Caco-2 (cell line): ENCODE data around the gene OTOG. TPM values are rescaled to one million over a fixed set of nuclear protein-coding genes. Genes with fewer than 3 reads are reported as not detected.

Source experiments
- BruUV-seq: library from RNA; stranded (reverse); fragments of 400-500 nt; replicated peaks from 2 replicates; lab custom pipeline; 2021; lab: Mats Ljungman, UMichigan
- CTCF ChIA-PET: fragments of 300-600 bp; sonication (Branson Sonifier 250); formaldehyde crosslinking; loops from one replicate; lab custom pipeline; 2022; ENCODE audit warnings: antibody characterized with exemption; lab: Charles Lee
- POLR2A ChIA-PET: fragments of 300-600 bp; sonication (Branson Sonifier 250); formaldehyde crosslinking; loops from one replicate; lab custom pipeline; 2022; ENCODE audit warnings: antibody characterized with exemption; lab: Charles Lee
- DNase-seq, 2 experiments: peaks; one replicate each; pipeline versions ENCODE4 v3.0.0 to v3.0.0-alpha.2; 2020 to 2022
- H3K27me3 ChIP-seq: replicated peaks from 2 replicates; pipeline ENCODE4 v1.6.0; 2011; ENCODE audit warnings: low read length; ENCODE audit not compliant: control insufficient read depth, insufficient read depth
- H3K36me3 ChIP-seq: 2 replicates; pipeline ENCODE4 v1.5.1; 2011; ENCODE audit warnings: low read length; ENCODE audit not compliant: control insufficient read depth, insufficient read depth
- H3K4me1 ChIP-seq: fragments of 250-450 bp; sonication (Bioruptor Pico); 2 replicates; pipeline ENCODE4 v1.5.1; 2020; ENCODE audit warnings: mild to moderate bottlenecking
- H3K4me3 ChIP-seq: 2 replicates; pipeline ENCODE4 v1.5.1; 2011; ENCODE audit warnings: low read depth, mild to moderate bottlenecking, control low read depth, low read length
- H3K9me3 ChIP-seq: fragments of 250-450 bp; sonication (Bioruptor Pico); 2 replicates; pipeline ENCODE4 v1.5.1; 2020; ENCODE audit warnings: mild to moderate bottlenecking, moderate library complexity
- H3K27ac Mint-ChIP-seq: one replicate; pipeline ENCODE4 v1.8.0; 2022; ENCODE audit warnings: mixed read lengths; ENCODE audit not compliant: unreplicated experiment
- H3K27me3 Mint-ChIP-seq: one replicate; pipeline ENCODE4 v1.8.0; 2022; ENCODE audit warnings: mixed read lengths; ENCODE audit not compliant: insufficient read depth, unreplicated experiment
- H3K36me3 Mint-ChIP-seq: one replicate; pipeline ENCODE4 v1.8.0; 2022; ENCODE audit warnings: mild to moderate bottlenecking, mixed read lengths; ENCODE audit not compliant: insufficient read depth, unreplicated experiment
- H3K4me1 Mint-ChIP-seq: one replicate; pipeline ENCODE4 v1.8.0; 2022; ENCODE audit warnings: low read depth, mixed read lengths; ENCODE audit not compliant: unreplicated experiment
- H3K4me3 Mint-ChIP-seq: one replicate; pipeline ENCODE4 v1.8.0; 2022; ENCODE audit warnings: mild to moderate bottlenecking, moderate library complexity, mixed read lengths; ENCODE audit not compliant: unreplicated experiment
- H3K9me3 Mint-ChIP-seq: one replicate; pipeline ENCODE4 v1.8.0; 2022; ENCODE audit warnings: mixed read lengths; ENCODE audit not compliant: unreplicated experiment
- CTCF ChIP-seq, 2 experiments: fragments of 200-600 bp in 1 of 2; IDR thresholded peaks; 1 replicate in 1 of 2; 2 replicates in 1 of 2; pipeline versions ENCODE4 v1.5.1 to v1.8.0; 2011 to 2022; ENCODE audit warnings: antibody characterized with exemption in 1 of 2, control low read depth in 1 of 2, inconsistent platforms in 1 of 2, low read depth in 1 of 2, low read length in 1 of 2, mild to moderate bottlenecking in 1 of 2, moderate library complexity in 1 of 2; ENCODE audit not compliant: insufficient read depth in 1 of 2, severe bottlenecking in 1 of 2, unreplicated experiment in 1 of 2
- intact Hi-C: fragments of 100-400 bp; cut with micrococcal nuclease; formaldehyde crosslinking; loops from one replicate; pipeline ENCODE4 v1.10.0; 2022; ENCODE audit not compliant: unreplicated experiment
- total RNA-seq: library from RNA; stranded (reverse); gene quantifications from 2 replicates; pipeline ENCODE4 v1.2.3, GENCODE V29; 2022

OTOG gene
- total RNA-seq, 1 experiment from 2014 or later = 0.95 TPM

- H3K9me3 Mint-ChIP-seq = peaks cover 13% of the 10 kb centered on the region
- TF ChIP-seq CTCF (IDR thresholded peaks at IDR 0.05; ENCODE audit: insufficient read depth in 1 of 2, low read depth in 1 of 2, low read length in 1 of 2, severe bottlenecking in 1 of 2, unreplicated experiment in 1 of 2) = no peak
- Histone ChIP-seq H3K4me3 (no peak overlapping the region), H3K4me1 (no peaks in the 10 kb centered on the region), H3K36me3 (no peaks in the 10 kb centered on the region), H3K9me3 (peaks cover 3% of the 10 kb centered on the region; the same call in 1 of the 2 replicates), H3K27me3 (no peaks in the 10 kb centered on the region)
- no peaks in the 10 kb centered on the region for H3K4me1 Mint-ChIP-seq
- no peak overlapping the region for H3K27ac Mint-ChIP-seq
- DNase-seq = no peak
- H3K4me3 Mint-ChIP-seq = no peak overlapping the region
- BruUV-seq = no TSS peak
- CTCF ChIA-PET = interaction anchor here (1.0 kb wide), 1 partner anchor 79 kb away, joined by 3 read pairs; no protein-coding TSS in a partner anchor
- H3K27me3 Mint-ChIP-seq = peaks cover 26% of the 10 kb centered on the region
- intact Hi-C loops = no loop called here
- POLR2A ChIA-PET = no interaction called here
- H3K36me3 Mint-ChIP-seq = no peaks in the 10 kb centered on the region
Measured at GRCh38 chr11:17651681-17652080, 104.6 kb downstream of the OTOG start.

- H3K9me3 Mint-ChIP-seq = peaks cover 13% of the 10 kb centered on the region
- Histone ChIP-seq H3K36me3 (no peaks in the 10 kb centered on the region), H3K27me3 (no peaks in the 10 kb centered on the region), H3K4me3 (no peak overlapping the region), H3K9me3 (peaks cover 3% of the 10 kb centered on the region; the same call in 1 of the 2 replicates), H3K4me1 (no peaks in the 10 kb centered on the region)
- no peak for TF ChIP-seq CTCF (IDR thresholded peaks at IDR 0.05; ENCODE audit: insufficient read depth in 1 of 2, low read depth in 1 of 2, low read length in 1 of 2, severe bottlenecking in 1 of 2, unreplicated experiment in 1 of 2)
- DNase-seq = no peak
- no peaks in the 10 kb centered on the region for H3K36me3 Mint-ChIP-seq
- ChIA-PET CTCF (interaction anchor here (1.0 kb wide), 1 partner anchor 78 kb away, joined by 3 read pairs; no protein-coding TSS in a partner anchor), POLR2A (no interaction called here)
- intact Hi-C loops = no loop called here
- H3K27me3 Mint-ChIP-seq = peaks cover 22% of the 10 kb centered on the region
- no peak overlapping the region for H3K27ac Mint-ChIP-seq
- BruUV-seq = no TSS peak
- H3K4me1 Mint-ChIP-seq = no peaks in the 10 kb centered on the region
- H3K4me3 Mint-ChIP-seq = no peak overlapping the region
Measured at GRCh38 chr11:17652556-17652955, 105.5 kb downstream of the OTOG start.

- Mint-ChIP-seq H3K4me1 (no peaks in the 10 kb centered on the region), H3K27ac (no peak overlapping the region), H3K9me3 (peaks cover 13% of the 10 kb centered on the region), H3K27me3 (peaks cover 22% of the 10 kb centered on the region), H3K4me3 (no peak overlapping the region), H3K36me3 (no peaks in the 10 kb centered on the region)
- ChIA-PET POLR2A (no interaction called here), CTCF (no interaction called here)
- intact Hi-C loops = no loop called here
- Histone ChIP-seq H3K4me3 (no peak overlapping the region), H3K4me1 (no peaks in the 10 kb centered on the region), H3K27me3 (no peaks in the 10 kb centered on the region), H3K9me3 (no peaks in the 10 kb centered on the region; the same call in 1 of the 2 replicates), H3K36me3 (no peaks in the 10 kb centered on the region)
- no TSS peak for BruUV-seq
- no peak for TF ChIP-seq CTCF (IDR thresholded peaks at IDR 0.05; ENCODE audit: insufficient read depth in 1 of 2, low read depth in 1 of 2, low read length in 1 of 2, severe bottlenecking in 1 of 2, unreplicated experiment in 1 of 2)
- DNase-seq = no peak
Measured at GRCh38 chr11:17653611-17654010, 106.6 kb downstream of the OTOG start.
